ENCODE data around the gene NAV1.

DNA sequence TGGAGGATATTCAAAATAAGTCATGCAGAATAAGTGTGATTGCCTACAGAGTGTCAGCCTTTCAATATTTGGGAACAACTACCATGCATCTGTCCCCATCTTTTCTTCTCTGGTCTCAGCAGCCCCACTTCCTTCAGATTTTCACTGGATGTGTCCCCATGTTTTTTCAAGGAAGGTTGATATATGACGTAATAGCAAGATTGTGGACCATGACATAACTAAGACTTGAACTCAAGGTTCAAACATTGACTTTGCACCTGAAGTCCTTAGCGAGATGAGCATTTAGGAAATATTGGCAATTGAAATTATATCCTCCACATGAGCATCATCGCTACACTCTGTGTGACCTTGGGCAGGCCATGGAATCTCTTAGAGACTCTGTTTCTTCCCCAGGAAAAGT, 5.8 kb downstream of the NAV1 start:
- TF ChIP-seq CTCF (conservative IDR thresholded peaks at IDR 0.05) (no peak), EZH2 (IDR thresholded peaks at IDR 0.05; ENCODE audit: low read depth) (no peak)
